ENCODE results near the gene CLDN11. TPM values are rescaled to one million over a fixed set of nuclear protein-coding genes. Genes with fewer than 3 reads are reported as not detected.
A peak's percentile ranks its signal among the peaks of the same experiment; 100 is the strongest.

CLDN11 gene
- 11.7 TPM for total RNA-seq
- long read RNA-seq, partial matches to known transcripts = 0 of 2 reads
- long read RNA-seq, other reads (novel, unspliced or antisense) = 0 of 2 reads

DNA sequence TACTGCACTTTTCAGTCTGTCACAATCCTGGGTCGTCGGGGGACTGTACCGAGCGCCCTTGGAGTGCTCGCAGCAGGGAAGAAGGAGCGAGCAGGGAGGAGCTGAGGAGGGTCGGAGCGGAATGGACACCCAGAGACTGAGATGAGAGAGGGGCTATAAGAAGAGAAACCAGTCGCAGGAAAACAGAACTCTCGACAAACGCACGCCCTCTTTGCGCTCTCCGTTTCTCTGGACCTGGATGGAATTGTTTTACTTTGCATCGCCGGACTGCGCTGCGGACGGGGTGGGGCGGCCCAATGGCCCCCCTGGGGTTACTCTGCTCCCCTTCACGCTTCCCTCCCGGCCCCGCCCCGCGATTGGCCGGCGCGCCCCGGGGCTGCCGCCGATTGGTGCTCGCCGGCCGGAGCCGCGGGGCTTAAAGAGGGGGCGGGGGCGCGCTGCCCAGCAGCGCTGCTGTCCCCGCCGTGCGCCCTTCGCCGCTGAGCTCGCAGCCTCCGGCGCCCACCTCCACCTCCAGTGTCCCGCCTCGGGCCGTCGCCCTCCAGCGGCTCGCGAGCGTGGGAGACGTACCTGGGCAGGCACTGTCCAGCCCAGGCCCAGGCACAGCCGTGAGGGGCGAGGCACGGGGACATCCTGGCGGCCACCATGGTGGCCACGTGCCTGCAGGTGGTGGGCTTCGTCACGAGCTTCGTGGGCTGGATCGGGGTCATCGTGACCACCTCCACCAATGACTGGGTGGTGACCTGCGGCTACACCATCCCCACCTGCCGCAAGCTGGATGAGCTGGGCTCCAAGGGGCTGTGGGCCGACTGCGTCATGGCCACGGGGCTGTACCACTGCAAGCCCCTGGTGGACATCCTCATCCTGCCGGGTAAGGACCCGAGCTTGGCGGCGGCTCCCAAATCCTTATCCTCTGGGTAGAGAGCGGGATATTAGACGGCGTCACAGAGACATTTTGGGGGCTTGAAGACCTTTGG lies at the start of gene CLDN11:
Gene CLDN11 (plus strand): TSS at position 447 of the 977 bp plus-strand sequence. CDS start 199 bp downstream, at position 646.
- no peak for TF ChIP-seq CTCF (IDR thresholded peaks at IDR 0.05)
- peaks cover 14% of the 10 kb centered on the region for H3K4me1 ChIP-seq

DNA sequence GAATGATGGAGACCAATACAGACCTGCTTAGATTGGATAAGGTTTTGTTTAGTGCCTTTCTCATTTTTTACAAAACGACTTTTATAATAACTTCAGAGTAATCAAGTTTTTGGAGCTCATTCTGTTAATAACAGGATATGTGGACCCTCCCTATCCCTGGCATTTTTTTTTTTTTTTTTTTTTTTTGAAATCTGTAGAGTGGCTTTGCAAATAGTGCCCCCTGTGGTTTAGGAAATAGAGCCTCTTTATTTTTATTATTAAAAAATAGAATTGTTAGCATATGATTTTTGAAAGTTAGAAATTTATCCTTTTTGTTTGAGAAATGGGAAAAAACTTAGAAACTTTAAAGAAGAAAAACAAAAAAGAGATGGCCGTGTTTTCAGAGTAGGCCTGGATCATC lies 49.7 kb upstream of the CLDN11 start:
- TF ChIP-seq CTCF (IDR thresholded peaks at IDR 0.05) = peak; percentile 40
- no peak overlapping the region for H3K27ac ChIP-seq
- DNase-seq (no peak), ATAC-seq (no peak)
- H3K4me1 ChIP-seq = peaks cover 36% of the 10 kb centered on the region
- no peaks in the 10 kb centered on the region for H3K9me3 ChIP-seq
- intact Hi-C loops (cut with DNase I) = no loop called here
- no peak overlapping the region for H3K4me3 ChIP-seq
- peaks cover 13% of the 10 kb centered on the region for H3K36me3 ChIP-seq
- H3K27me3 ChIP-seq = no peaks in the 10 kb centered on the region

More for the DNA sequence above, at the start of gene CLDN11:
- Histone ChIP-seq H3K27me3 (peaks cover 18% of the 10 kb centered on the region), H3K27ac (peak within 1 kb of the TSS; percentile 75), H3K36me3 (no peaks in the 10 kb centered on the region), H3K4me3 (peak within 1 kb of the TSS; percentile 53), H3K9me3 (no peaks in the 10 kb centered on the region)
- DNase-seq (no peak), ATAC-seq (peak; percentile 64)
- intact Hi-C loops (cut with DNase I) = loop anchor here (5.0 kb wide), 1 partner anchor 394 kb away; no protein-coding TSS in a partner anchor

- H3K27ac ChIP-seq = no peak overlapping the region
- no peak for DNase-seq
Observed at GRCh38 chr3:170372190-170372879, 46.3 kb upstream of the CLDN11 start.

GRCh38 chr3:170383567-170383966 lies 35.1 kb upstream of the CLDN11 start:
- Histone ChIP-seq H3K9me3 (no peaks in the 10 kb centered on the region), H3K27me3 (no peaks in the 10 kb centered on the region), H3K4me1 (peaks cover 8% of the 10 kb centered on the region), H3K36me3 (peaks cover 75% of the 10 kb centered on the region), H3K27ac (no peak overlapping the region), H3K4me3 (no peak overlapping the region)
- TF ChIP-seq CTCF (IDR thresholded peaks at IDR 0.05) = no peak
- ATAC-seq = no peak
- no peak for DNase-seq
- intact Hi-C loops (cut with DNase I) = no loop called here

More at GRCh38 chr3:170372190-170372879, 46.3 kb upstream of the CLDN11 start:
- intact Hi-C loops (cut with DNase I) = no loop called here
- no peaks in the 10 kb centered on the region for H3K27me3 ChIP-seq
- no peaks in the 10 kb centered on the region for H3K9me3 ChIP-seq
- H3K4me1 ChIP-seq = peaks cover 41% of the 10 kb centered on the region
- H3K36me3 ChIP-seq = peaks cover 14% of the 10 kb centered on the region
- no peak overlapping the region for H3K4me3 ChIP-seq
- ATAC-seq = no peak
- TF ChIP-seq CTCF (IDR thresholded peaks at IDR 0.05) = no peak

GRCh38 chr3:170386468-170386867 lies 32.2 kb upstream of the CLDN11 start:
- Histone ChIP-seq H3K4me3 (no peak overlapping the region), H3K9me3 (no peaks in the 10 kb centered on the region), H3K36me3 (peaks cover 74% of the 10 kb centered on the region), H3K4me1 (peaks cover 8% of the 10 kb centered on the region), H3K27me3 (no peaks in the 10 kb centered on the region), H3K27ac (no peak overlapping the region)
- DNase-seq (no peak), ATAC-seq (no peak)
- intact Hi-C loops (cut with DNase I) = no loop called here
- TF ChIP-seq CTCF (IDR thresholded peaks at IDR 0.05) = no peak

Data from upper lobe of right lung (tissue), 1 donor.